ENCODE data around the gene WNT11. TPM values are rescaled to one million over a fixed set of nuclear protein-coding genes. Genes with fewer than 3 reads are reported as not detected.

Gene WNT11
- total RNA-seq, 2 experiments from 2014 or later, result 0.96 to 2.0 TPM

DNA sequence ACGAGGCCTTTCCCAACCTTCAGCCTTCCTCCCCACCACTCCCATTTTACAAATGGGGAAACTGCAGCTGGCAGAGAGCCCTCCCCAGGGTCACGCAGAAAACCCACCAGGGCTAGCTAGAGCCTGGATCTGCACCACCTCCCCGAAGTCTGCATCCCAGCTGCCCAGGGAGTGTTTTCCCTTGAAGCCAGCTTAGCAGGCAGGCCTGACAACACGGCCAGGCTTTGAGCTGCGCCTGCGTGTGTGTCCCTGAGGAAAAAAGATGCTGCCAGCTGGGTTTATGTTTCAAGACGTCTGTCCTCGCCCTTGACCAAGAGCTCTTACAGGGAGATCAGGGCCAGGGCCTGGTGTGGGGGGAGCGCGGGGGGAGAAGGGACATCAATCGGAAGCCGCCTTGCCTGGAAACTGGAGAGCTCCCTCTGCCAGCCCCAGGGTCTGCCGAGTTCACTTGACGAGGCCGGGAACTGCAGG lies 20.3 kb downstream of the WNT11 start:
- Mint-ChIP-seq H3K9me3 (ENCODE audit: low read depth) (no peaks in the 10 kb centered on the region), H3K4me1 (no peaks in the 10 kb centered on the region), H3K27me3 (peaks cover 2% of the 10 kb centered on the region), H3K36me3 (no peaks in the 10 kb centered on the region), H3K4me3 (no peak overlapping the region), H3K27ac (no peak overlapping the region)
- CTCF ChIA-PET, result interaction anchor here (1.3 to 1.6 kb wide), 2 partner anchors 34 to 133 kb away, joined by 4 to 5 read pairs; no protein-coding TSS in a partner anchor
- no peak for ATAC-seq
- no peak for DNase-seq

DNA sequence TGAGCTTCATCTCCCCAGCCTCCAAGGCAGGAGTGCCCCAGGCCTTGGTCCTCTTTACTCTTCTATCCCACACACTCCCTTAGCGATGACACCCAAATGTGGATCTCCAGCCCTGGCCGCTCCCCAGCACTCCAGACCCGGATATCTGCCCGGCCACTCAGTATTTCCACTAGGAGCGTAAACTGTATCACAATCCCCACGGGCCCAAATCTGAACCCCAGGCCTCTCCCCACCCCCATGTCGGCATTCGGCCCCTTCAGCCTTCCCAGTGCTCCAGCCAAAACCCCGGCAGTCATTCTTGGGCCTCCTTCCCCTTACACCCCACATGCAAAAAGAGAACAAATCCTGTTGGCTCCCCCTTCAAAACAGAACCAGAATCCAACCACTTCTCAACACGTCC lies 20.8 kb downstream of the WNT11 start:
- CTCF ChIA-PET, result interaction anchor here (1.6 kb wide), 1 partner anchor 134 kb away, joined by 5 read pairs; no protein-coding TSS in a partner anchor
- H3K4me3 Mint-ChIP-seq, result no peak overlapping the region
- H3K4me1 Mint-ChIP-seq, result no peaks in the 10 kb centered on the region
- DNase-seq, result no peak
- ATAC-seq, result no peak
- peaks cover 2% of the 10 kb centered on the region for H3K27me3 Mint-ChIP-seq
- no peaks in the 10 kb centered on the region for H3K36me3 Mint-ChIP-seq
- no peak overlapping the region for H3K27ac Mint-ChIP-seq
- no peaks in the 10 kb centered on the region for H3K9me3 Mint-ChIP-seq (ENCODE audit: low read depth)

DNA sequence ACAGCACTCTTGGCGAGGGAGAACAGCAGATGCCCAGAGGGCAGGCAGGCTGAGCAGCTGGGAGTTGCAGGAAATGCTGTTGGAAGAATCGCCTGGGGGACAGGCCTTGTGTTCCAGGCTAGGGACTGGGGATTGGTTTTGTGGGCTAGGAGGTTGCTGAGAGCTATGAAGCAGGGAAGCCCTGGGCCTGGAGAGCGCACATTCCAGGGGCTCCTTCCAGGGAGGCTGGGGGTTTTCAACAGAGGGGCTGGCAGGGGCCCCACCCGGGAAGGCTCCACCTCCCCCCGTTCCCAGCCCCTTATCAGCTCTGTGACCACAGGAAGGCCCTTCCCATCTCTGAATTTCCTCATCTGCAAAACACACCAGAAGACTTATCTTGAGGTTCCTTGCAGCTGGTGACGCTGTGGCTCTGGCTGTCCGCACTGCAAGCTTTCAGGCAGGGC lies 21.7 kb downstream of the WNT11 start:
- H3K4me1 Mint-ChIP-seq, result no peaks in the 10 kb centered on the region
- H3K9me3 Mint-ChIP-seq (ENCODE audit: low read depth), result no peaks in the 10 kb centered on the region
- DNase-seq (no peak), ATAC-seq (no peak)
- peaks cover 2% of the 10 kb centered on the region for H3K27me3 Mint-ChIP-seq
- no peak overlapping the region for H3K27ac Mint-ChIP-seq
- no peaks in the 10 kb centered on the region for H3K36me3 Mint-ChIP-seq
- CTCF ChIA-PET, result interaction anchor here (1.1 kb wide), 1 partner anchor 288 kb away, joined by 3 read pairs; no protein-coding TSS in a partner anchor
- no peak overlapping the region for H3K4me3 Mint-ChIP-seq

- no peaks in the 10 kb centered on the region for H3K36me3 Mint-ChIP-seq
- no peaks in the 10 kb centered on the region for H3K9me3 Mint-ChIP-seq (ENCODE audit: low read depth)
- no peaks in the 10 kb centered on the region for H3K4me1 Mint-ChIP-seq
- no peak for DNase-seq
- CTCF ChIA-PET, result no interaction called here
- H3K4me3 Mint-ChIP-seq, result no peak overlapping the region
- peaks cover 2% of the 10 kb centered on the region for H3K27me3 Mint-ChIP-seq
- ATAC-seq, result no peak
- H3K27ac Mint-ChIP-seq, result no peak overlapping the region
Measured at GRCh38 chr11:76181371-76181770, 24.9 kb downstream of the WNT11 start.

DNA sequence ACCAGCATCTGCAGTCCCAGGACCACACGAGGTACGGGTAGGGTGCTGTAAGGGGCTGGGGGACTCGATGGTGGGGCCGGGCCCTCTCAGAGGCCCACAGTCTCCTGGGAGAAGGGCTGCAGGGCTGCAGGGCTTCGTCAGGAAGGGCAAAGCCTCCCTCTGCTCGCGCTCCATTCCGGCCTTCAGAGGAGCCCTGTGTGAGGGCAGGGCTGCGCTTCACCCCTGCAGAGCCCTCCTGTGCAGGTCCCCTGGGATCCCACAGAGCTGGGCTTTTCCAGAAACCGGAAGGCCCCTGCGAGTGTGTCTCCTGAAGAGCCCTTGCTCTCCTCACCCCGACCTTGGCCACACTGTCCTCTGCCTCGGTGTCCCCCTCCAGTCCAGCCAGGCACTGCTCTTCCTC lies 27.2 kb downstream of the WNT11 start:
- ATAC-seq, result no peak
- no peak for DNase-seq
- Mint-ChIP-seq H3K4me3 (no peak overlapping the region), H3K36me3 (no peaks in the 10 kb centered on the region), H3K27ac (no peak overlapping the region), H3K4me1 (peaks cover 5% of the 10 kb centered on the region), H3K9me3 (ENCODE audit: low read depth) (no peaks in the 10 kb centered on the region), H3K27me3 (peaks cover 9% of the 10 kb centered on the region)
- CTCF ChIA-PET, result no interaction called here

- no peaks in the 10 kb centered on the region for H3K36me3 Mint-ChIP-seq
Measured at GRCh38 chr11:76177250-76177686, 29.0 kb downstream of the WNT11 start.

GRCh38 chr11:76176463-76176862 lies 29.8 kb downstream of the WNT11 start:
- CTCF ChIA-PET, result no interaction called here
- DNase-seq, result no peak
- H3K27me3 Mint-ChIP-seq, result peaks cover 6% of the 10 kb centered on the region
- H3K36me3 Mint-ChIP-seq, result no peaks in the 10 kb centered on the region
- peaks cover 15% of the 10 kb centered on the region for H3K4me1 Mint-ChIP-seq
- no peaks in the 10 kb centered on the region for H3K9me3 Mint-ChIP-seq (ENCODE audit: low read depth)
- no peak overlapping the region for H3K27ac Mint-ChIP-seq
- no peak overlapping the region for H3K4me3 Mint-ChIP-seq
- no peak for ATAC-seq

More at GRCh38 chr11:76177250-76177686, 29.0 kb downstream of the WNT11 start:
- Mint-ChIP-seq H3K4me3 (no peak overlapping the region), H3K9me3 (ENCODE audit: low read depth) (no peaks in the 10 kb centered on the region), H3K27me3 (peaks cover 6% of the 10 kb centered on the region), H3K4me1 (peaks cover 15% of the 10 kb centered on the region), H3K27ac (no peak overlapping the region)
- DNase-seq (no peak), ATAC-seq (no peak)
- CTCF ChIA-PET, result no interaction called here

- CTCF ChIA-PET, result interaction anchor here (0.9 kb wide), 1 partner anchor 33 kb away, joined by 3 read pairs; no protein-coding TSS in a partner anchor
- H3K27me3 Mint-ChIP-seq, result peaks cover 6% of the 10 kb centered on the region
- H3K4me1 Mint-ChIP-seq, result peaks cover 15% of the 10 kb centered on the region
- ATAC-seq, result no peak
- no peak overlapping the region for H3K27ac Mint-ChIP-seq
- no peaks in the 10 kb centered on the region for H3K9me3 Mint-ChIP-seq (ENCODE audit: low read depth)
- H3K36me3 Mint-ChIP-seq, result no peaks in the 10 kb centered on the region
- no peak overlapping the region for H3K4me3 Mint-ChIP-seq
- DNase-seq, result no peak
Measured at GRCh38 chr11:76175783-76176182, 30.5 kb downstream of the WNT11 start.

DNA sequence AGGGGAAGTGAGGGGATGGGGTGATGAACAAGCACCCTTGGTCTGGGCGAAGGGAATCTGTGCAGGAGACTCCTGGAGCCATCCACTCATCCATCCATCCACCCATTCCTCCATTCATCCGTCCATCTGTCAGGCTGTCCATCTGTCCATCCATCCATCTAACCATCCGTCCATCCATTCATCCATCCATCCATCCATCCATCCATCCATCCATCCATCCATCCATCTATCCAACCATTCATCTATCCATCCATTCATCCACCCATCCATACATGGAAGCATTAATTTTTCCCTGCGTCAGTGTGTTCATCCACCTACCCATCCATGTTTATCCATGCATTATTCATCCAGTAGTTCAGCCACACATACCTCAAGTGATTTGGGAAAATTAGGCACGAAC lies 32.0 kb downstream of the WNT11 start:
- CTCF ChIA-PET, result interaction anchor here (1.2 kb wide), 2 partner anchors 22 to 277 kb away, joined by 4 to 8 read pairs; no protein-coding TSS in a partner anchor
- Mint-ChIP-seq H3K27me3 (peaks cover 6% of the 10 kb centered on the region), H3K27ac (no peak overlapping the region), H3K4me3 (no peak overlapping the region), H3K36me3 (no peaks in the 10 kb centered on the region), H3K4me1 (peaks cover 16% of the 10 kb centered on the region), H3K9me3 (ENCODE audit: low read depth) (no peaks in the 10 kb centered on the region)
- DNase-seq, result no peak
- ATAC-seq, result no peak

DNA sequence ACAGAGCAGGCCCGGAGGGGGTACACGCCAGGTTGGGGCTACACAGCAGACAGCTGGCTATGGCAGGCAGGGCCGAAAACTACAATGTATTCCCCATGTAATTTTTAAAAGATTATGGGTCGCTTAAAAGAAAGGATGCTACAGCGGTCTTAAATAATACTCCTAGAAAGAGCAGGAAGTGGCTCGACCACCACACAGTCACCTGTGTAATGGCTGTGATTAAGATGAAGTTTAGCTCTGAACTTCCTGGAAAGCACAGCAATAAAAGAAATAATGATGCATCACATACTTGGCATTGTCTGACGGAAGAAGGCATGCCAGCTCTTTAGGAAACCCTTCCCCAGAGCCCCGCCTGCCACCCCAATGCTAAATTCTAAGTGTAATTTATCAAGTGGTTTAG lies 32.6 kb downstream of the WNT11 start:
- no peaks in the 10 kb centered on the region for H3K36me3 Mint-ChIP-seq
- H3K27me3 Mint-ChIP-seq, result peaks cover 8% of the 10 kb centered on the region
- peak; percentile 59 for DNase-seq
- ATAC-seq, result peak; percentile 66
- no peak overlapping the region for H3K4me3 Mint-ChIP-seq
- H3K9me3 Mint-ChIP-seq (ENCODE audit: low read depth), result no peaks in the 10 kb centered on the region
- CTCF ChIA-PET, result interaction anchor here (1.2 kb wide), 2 partner anchors 21 to 276 kb away, joined by 4 to 8 read pairs; no protein-coding TSS in a partner anchor
- no peak overlapping the region for H3K27ac Mint-ChIP-seq
- peaks cover 21% of the 10 kb centered on the region for H3K4me1 Mint-ChIP-seq

GRCh38 chr11:76172583-76172982 lies 33.7 kb downstream of the WNT11 start:
- DNase-seq (no peak), ATAC-seq (no peak)
- H3K4me3 Mint-ChIP-seq, result no peak overlapping the region
- peaks cover 23% of the 10 kb centered on the region for H3K4me1 Mint-ChIP-seq
- no peaks in the 10 kb centered on the region for H3K36me3 Mint-ChIP-seq
- H3K27me3 Mint-ChIP-seq, result peaks cover 14% of the 10 kb centered on the region
- H3K9me3 Mint-ChIP-seq (ENCODE audit: low read depth), result no peaks in the 10 kb centered on the region
- no peak overlapping the region for H3K27ac Mint-ChIP-seq
- CTCF ChIA-PET, result no interaction called here

DNA sequence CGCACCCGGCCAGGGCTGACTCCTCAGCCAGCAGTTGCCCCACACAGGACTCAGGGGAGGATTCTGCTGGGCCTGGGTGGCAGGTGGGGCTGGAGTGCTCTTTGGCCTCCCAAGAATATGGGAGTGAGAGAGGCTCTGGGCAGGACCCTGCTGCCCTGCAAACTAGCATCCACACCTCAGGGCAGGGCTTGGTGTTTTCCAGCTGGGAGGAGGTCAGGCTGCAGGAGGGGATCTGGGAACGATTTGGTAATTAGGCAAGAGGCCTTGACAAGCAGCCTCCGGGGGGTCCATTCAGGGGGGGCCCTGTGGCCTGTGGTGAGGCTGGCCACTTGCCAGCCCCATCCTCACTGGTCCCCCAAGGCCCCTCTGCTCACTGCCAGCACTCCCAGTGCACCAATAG lies 35.8 kb downstream of the WNT11 start:
- no peak overlapping the region for H3K4me3 Mint-ChIP-seq
- H3K9me3 Mint-ChIP-seq (ENCODE audit: low read depth), result no peaks in the 10 kb centered on the region
- H3K27me3 Mint-ChIP-seq, result peaks cover 17% of the 10 kb centered on the region
- no peak for DNase-seq
- H3K27ac Mint-ChIP-seq, result no peak overlapping the region
- H3K4me1 Mint-ChIP-seq, result peaks cover 40% of the 10 kb centered on the region
- CTCF ChIA-PET, result no interaction called here
- H3K36me3 Mint-ChIP-seq, result no peaks in the 10 kb centered on the region
- no peak for ATAC-seq

DNA sequence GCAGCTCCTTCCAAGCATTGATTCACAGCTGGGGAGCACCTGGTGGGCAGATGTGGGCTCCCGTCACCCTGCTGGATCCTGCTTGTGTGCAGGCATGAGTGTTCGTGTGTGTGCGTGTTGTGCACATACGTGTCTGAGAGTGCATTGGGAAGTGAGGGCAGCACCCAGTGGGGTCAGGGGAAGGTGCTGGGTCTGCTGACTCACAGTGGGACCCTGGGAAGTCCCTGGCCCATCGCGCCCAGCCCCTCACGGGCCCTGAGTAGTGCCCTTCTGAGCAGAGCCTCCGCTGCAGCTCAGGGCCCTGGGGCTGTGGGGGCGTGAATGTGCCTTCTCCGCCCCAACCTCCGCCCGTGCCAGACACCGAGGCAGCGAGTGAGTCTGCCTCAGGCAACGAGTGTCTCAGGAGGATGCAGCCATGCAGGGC lies 36.8 kb downstream of the WNT11 start:
- Mint-ChIP-seq H3K36me3 (no peaks in the 10 kb centered on the region), H3K27me3 (peaks cover 15% of the 10 kb centered on the region), H3K4me1 (peaks cover 43% of the 10 kb centered on the region), H3K4me3 (no peak overlapping the region), H3K27ac (no peak overlapping the region), H3K9me3 (ENCODE audit: low read depth) (no peaks in the 10 kb centered on the region)
- DNase-seq (no peak), ATAC-seq (no peak)
- CTCF ChIA-PET, result interaction anchor here (0.8 kb wide), 1 partner anchor 38 kb away, joined by 3 read pairs; no protein-coding TSS in a partner anchor

DNA sequence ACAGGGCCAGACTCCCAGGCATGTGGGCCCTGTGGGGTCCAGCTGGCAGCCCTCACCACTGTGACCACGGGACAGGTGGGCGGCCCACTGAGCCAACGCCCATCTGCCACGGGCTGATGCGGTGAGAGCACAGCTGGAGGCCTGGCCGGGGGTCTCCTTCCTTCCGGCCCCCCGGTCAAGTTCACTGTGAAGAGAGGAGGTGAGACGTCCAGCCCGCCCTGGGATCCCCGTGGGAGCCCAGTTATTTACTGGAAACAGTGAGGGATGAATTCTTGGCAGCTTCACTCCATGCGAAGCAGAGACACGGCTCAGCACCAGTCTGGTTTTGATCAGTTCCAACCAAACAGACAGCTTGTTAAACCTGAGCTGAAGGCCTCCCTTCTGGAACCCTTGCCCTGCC lies 38.7 kb downstream of the WNT11 start:
- Mint-ChIP-seq H3K4me3 (no peak overlapping the region), H3K4me1 (peaks cover 29% of the 10 kb centered on the region), H3K36me3 (no peaks in the 10 kb centered on the region), H3K27ac (no peak overlapping the region), H3K27me3 (peaks cover 13% of the 10 kb centered on the region), H3K9me3 (ENCODE audit: low read depth) (no peaks in the 10 kb centered on the region)
- no peak for ATAC-seq
- no peak for DNase-seq
- CTCF ChIA-PET, result no interaction called here

All from activated CD8-positive, alpha-beta memory T cell treated with anti-CD3 and anti-CD28 coated beads, Interleukin-2, amount 10 ng/mL, durations not matched to agents 7 days and 5 days (primary cell).